ENCODE measurements around the gene CDC45. TPM values are rescaled to one million over a fixed set of nuclear protein-coding genes. Genes with fewer than 3 reads are reported as not detected.

Gene CDC45
- total and polyA plus RNA-seq, 9 donors, result 0.46 to 2.2 (median 1.1) TPM; not detected in 3

DNA sequence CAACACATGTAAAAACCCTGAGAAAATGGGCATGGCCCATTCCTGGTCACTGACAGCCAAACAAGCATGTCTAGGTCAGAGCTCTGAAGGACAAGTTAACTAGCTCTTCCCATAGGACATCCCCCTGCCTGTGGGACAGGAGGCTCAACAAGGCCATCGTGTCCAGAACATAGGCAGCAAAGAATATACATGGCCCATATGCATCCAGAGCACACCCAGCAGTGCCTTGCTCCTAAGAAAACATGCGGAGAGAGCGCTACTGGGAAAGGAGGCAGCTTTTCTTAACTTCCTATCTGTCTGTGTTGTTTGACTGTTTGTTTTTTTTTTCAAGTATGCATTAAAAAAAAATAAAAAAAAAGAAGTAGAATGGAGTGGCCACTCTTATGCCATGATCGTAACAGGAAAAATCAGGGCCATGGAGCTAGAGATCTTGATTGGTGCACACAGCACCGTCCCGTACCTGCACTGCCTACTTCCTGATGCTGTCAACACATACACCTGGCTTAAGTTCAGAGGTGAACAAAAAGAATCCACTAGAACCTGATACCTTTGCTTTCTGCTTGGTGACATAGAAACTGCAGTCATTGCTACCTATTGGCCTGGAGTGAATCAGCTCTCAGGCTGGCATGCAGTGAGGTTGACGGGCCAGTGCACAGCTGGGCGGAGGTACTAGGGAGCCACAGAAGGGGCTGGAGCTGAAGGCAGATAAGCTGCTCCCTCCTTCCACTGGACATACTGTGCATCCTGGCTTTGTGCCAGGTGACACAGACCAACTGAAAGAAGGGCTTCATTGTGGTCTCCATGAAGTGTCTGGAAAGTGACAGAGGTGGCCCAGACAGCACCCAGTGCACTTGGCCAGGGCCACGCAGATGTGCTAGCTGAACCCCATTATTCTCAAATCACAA, 12.6 kb upstream of the CDC45 start:
- Histone ChIP-seq H3K4me1 (ENCODE audit: insufficient read depth) (no peaks in the 10 kb centered on the region), H3K27me3 (no peaks in the 10 kb centered on the region), H3K9me3 (no peaks in the 10 kb centered on the region), H3K4me3 (no peak overlapping the region), H3K36me3 (no peaks in the 10 kb centered on the region), H3K27ac (no peak overlapping the region)
- intact Hi-C loops (cut with DNase I), result no loop called here
- no peak for DNase-seq
- WGBS, 3 donors, result 92 to 93% (median 92%) methylated on average over 9 of the region's 9 CpGs
- TF ChIP-seq EP300 (IDR thresholded peaks at IDR 0.05), result no peak
- TF ChIP-seq, protein P1, sequence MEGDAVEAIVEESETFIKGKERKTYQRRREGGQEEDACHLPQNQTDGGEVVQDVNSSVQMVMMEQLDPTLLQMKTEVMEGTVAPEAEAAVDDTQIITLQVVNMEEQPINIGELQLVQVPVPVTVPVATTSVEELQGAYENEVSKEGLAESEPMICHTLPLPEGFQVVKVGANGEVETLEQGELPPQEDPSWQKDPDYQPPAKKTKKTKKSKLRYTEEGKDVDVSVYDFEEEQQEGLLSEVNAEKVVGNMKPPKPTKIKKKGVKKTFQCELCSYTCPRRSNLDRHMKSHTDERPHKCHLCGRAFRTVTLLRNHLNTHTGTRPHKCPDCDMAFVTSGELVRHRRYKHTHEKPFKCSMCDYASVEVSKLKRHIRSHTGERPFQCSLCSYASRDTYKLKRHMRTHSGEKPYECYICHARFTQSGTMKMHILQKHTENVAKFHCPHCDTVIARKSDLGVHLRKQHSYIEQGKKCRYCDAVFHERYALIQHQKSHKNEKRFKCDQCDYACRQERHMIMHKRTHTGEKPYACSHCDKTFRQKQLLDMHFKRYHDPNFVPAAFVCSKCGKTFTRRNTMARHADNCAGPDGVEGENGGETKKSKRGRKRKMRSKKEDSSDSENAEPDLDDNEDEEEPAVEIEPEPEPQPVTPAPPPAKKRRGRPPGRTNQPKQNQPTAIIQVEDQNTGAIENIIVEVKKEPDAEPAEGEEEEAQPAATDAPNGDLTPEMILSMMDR (IDR thresholded peaks at IDR 0.05), result no peak
- TF ChIP-seq POLR2A (IDR thresholded peaks at IDR 0.05), result no peak

- intact Hi-C loops (cut with DNase I), result no loop called here
- no peak overlapping the region for H3K27ac ChIP-seq
- H3K4me1 ChIP-seq (ENCODE audit: insufficient read depth), result no peaks in the 10 kb centered on the region
- no peak for DNase-seq
- 84 to 92% (median 89%) methylated on average over 6 of the region's 6 CpGs for WGBS, 3 donors
- no peak for TF ChIP-seq EP300 (IDR thresholded peaks at IDR 0.05)
- no peak for TF ChIP-seq POLR2A (IDR thresholded peaks at IDR 0.05)
- TF ChIP-seq, protein P1 (IDR thresholded peaks at IDR 0.05), result no peak
- no peaks in the 10 kb centered on the region for H3K27me3 ChIP-seq
- H3K9me3 ChIP-seq, result no peaks in the 10 kb centered on the region
- H3K4me3 ChIP-seq, result no peak overlapping the region
- H3K36me3 ChIP-seq, result no peaks in the 10 kb centered on the region
These were observed 11.8 kb upstream of the CDC45 start for GRCh38 chr22:19467912-19468311.

GRCh38 chr22:19469421-19469820, 10.3 kb upstream of the CDC45 start:
- no peaks in the 10 kb centered on the region for H3K9me3 ChIP-seq
- TF ChIP-seq EP300 (IDR thresholded peaks at IDR 0.05) (no peak), POLR2A (IDR thresholded peaks at IDR 0.05) (no peak)
- TF ChIP-seq, protein P1 (IDR thresholded peaks at IDR 0.05), result no peak
- WGBS, 3 donors, result 94 to 95% (median 95%) methylated on average over 7 of the region's 7 CpGs
- H3K4me1 ChIP-seq (ENCODE audit: insufficient read depth), result no peaks in the 10 kb centered on the region
- no peak for DNase-seq
- H3K27ac ChIP-seq, result no peak overlapping the region
- no peaks in the 10 kb centered on the region for H3K36me3 ChIP-seq
- intact Hi-C loops (cut with DNase I), result no loop called here
- H3K4me3 ChIP-seq, result no peak overlapping the region
- no peaks in the 10 kb centered on the region for H3K27me3 ChIP-seq

GRCh38 chr22:19470010-19470409, 9.7 kb upstream of the CDC45 start:
- Histone ChIP-seq H3K9me3 (no peaks in the 10 kb centered on the region), H3K27ac (no peak overlapping the region), H3K36me3 (no peaks in the 10 kb centered on the region), H3K27me3 (no peaks in the 10 kb centered on the region), H3K4me3 (no peak overlapping the region), H3K4me1 (ENCODE audit: insufficient read depth) (no peaks in the 10 kb centered on the region)
- TF ChIP-seq POLR2A (IDR thresholded peaks at IDR 0.05), result no peak
- TF ChIP-seq, protein P1 (IDR thresholded peaks at IDR 0.05), result no peak
- no peak for TF ChIP-seq EP300 (IDR thresholded peaks at IDR 0.05)
- no peak for DNase-seq
- WGBS, 3 donors, result 95 to 100% (median 99%) methylated on average over 2 of the region's 2 CpGs
- intact Hi-C loops (cut with DNase I), result loop anchor here in 1 of 4 donors (10.0 kb wide), 1 partner anchor 285 kb away; no protein-coding TSS in a partner anchor

Data from ovary (tissue), 9 donors.